Measurements from ENCODE around the gene SMPD3.
A peak's percentile ranks its signal among the peaks of the same experiment; 100 is the strongest.

The SMPD3 gene

DNA sequence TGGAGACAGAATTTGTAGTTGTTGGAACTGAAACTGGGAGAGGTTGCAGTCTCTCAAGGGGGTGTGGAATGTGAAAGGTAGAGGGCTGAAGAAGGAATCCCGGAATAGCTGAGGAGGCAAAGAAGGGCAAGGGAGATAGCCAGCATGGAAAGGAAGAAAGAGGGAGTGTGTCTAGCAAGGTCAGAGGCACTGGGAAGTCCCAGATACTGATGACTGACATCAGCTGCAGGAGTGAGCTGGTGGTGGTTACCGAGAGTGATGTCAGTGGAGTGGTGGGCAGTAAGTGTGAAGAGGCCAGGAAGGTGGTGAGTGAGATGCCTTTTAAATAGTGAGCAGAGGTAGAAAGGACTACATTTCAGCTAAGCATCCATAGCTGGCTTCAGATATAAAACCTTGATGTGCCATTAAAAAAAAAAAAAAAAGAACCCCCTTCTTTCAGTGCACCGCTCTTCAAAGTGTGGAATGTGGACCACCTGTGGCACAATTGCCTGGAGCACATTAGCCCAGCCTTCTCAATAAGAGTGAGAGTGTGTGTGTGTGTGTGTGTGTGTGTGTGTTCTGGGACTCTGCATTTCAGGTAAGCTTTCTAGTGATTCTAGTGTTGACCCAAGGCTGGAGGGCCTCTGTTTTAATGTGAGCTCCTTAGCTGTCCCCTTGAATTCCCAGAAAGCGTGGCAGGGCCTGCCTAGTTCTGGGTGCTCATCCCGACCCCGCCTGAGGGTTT is 129.0 kb downstream of the SMPD3 start:
- no peak for DNase-seq

DNA sequence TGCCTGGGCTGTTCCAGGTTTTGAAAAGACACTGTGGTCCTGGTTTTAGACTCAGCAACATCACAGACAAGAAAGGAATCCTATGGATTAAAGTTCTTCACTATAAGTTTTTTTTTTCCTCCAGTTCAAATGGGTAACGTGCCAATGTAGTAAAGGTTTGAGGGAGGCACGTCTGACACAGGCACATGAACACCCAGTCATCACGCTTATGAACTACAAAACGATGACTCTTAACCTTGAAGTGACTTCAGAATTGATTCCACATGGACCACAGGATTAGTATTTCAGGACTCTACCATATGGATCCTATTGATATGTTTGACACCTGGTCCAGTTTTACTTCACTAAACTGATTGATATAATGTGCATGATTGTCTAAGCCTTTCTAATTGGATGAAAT is 135.2 kb downstream of the SMPD3 start:
- DNase-seq = no peak

DNA sequence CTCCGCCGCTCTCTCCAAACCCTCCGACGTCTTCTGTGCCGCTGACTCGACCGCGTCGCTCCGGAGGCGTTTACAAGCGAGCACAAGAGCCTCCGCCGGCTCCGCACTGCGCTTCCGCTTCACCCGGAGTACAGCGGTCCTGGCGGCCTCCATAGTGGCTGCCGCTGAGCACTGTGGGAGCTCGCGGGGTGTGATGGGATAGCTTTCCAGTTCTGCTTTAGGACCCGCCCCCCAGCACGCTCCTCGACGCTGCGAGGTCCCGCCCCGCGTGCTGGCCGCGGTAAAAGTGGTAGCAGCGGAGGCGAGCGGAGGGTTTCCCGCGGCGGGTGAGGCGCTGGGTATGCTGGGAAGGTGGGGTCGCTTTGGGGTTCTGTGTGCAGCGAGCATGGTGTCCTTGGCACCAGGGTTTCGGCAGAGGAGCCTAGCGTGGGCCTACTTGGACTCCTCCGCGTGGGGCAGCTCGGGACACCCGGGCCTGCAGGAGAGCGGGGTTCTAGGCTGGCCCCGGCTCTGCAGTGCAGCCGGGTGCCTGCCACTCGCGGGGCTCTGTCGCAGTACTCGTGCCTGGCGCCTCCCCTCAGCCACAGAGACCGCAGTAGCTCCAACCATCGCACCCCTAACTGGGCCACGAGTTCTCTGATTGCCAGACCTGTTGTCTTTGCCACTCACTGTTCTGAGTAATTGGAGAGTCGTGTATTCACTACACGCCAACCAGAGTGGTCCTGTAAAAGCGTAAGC is 137.4 kb downstream of the SMPD3 start, which contains the start of the genes PRMT7 and SLC7A6OS:
Gene PRMT7, plus strand, starts transcription at position 246 of the 738 bp plus-strand sequence. CDS start 4,961 bp downstream, outside the sequence.
Gene SLC7A6OS, minus strand, starts transcription at position 173 of the 738 bp plus-strand sequence. Its CDS starts 20 bp downstream, at position 153.
- DNase-seq = peak; percentile 34

DNA sequence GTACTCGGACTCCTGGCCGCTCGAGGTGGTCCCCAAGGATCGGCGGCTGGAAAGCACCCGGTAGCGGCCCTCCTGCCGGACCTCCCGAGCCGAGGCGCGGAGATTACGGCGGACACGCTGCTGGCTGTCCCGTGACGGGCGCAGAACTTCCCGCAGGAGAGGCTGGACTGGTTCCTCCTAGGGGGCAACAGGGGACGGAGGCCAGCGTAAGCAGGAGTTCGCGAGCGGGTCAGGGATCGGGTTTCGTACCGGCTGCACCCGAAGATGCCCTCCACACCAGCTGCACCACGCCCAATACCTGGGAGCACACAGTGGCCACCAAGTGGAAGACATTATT is 137.9 kb downstream of the SMPD3 start:
- DNase-seq = no peak

DNA sequence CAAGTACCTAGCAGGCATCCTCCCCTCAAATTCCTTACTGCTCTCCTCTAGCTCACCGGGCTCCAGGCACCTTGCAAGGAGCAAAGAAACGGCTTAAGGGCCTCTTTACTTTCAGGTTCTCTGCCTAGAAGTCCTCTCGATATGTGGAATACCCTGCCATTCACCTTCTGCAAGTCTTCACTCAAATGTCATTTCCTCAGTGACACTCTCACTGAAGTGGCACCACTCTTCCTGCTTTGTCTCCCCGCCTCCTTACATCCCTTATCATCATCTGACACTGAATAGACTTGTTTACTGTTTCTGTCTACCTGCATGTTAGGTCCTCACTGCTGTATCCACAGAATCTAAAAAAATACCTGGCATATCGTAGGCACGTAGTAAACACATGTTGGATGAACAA is 138.5 kb downstream of the SMPD3 start:
- no peak for DNase-seq
